ENCODE results near the gene AP4B1. TPM values are rescaled to one million over a fixed set of nuclear protein-coding genes. Genes with fewer than 3 reads are reported as not detected.

The AP4B1 gene
- total and polyA plus RNA-seq, 2 of the 13 experiments (the other 11 are each of a cell fraction or from before 2014, with no cell fraction given): 8.5 to 12.0 TPM

DNA sequence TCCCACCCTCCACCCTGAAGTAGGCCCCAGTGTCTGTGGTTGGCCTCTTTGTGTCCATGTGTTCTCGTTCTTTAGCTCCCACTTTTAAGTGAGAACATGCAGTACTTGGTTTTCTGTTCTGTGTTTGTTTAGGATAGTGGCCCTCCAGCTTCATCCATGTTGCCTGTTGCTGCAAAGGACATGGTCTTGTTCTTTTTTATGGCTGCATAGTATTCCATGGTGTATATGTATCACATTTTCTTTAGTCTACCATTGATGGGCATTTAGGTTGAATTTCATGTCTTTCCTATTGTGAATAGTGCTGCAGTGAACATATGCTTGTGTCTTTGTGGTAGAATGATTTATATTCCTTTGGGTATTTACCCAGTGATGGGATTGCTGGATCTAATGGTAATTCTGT, 30.6 kb upstream of the AP4B1 start:
- H3K79me2 ChIP-seq (ENCODE audit: insufficient read depth, low read length): peaks cover 95% of the 10 kb centered on the region
- in situ Hi-C loops (cut with HindIII; ENCODE audit: extremely low pct_ligation_motif_present, low pct_unique_long_range_greater_than_20kb) (no loop called here), intact Hi-C loops (cut with micrococcal nuclease; ENCODE audit: unreplicated experiment) (no loop called here)
- no peak overlapping the region for H2AFZ ChIP-seq (ENCODE audit: low read length)
- H3K4me2 ChIP-seq (ENCODE audit: low read depth, low read length): no peak overlapping the region
- peaks cover 24% of the 10 kb centered on the region for H4K20me1 ChIP-seq (ENCODE audit: insufficient read depth, low read length)
- H3K4me3 ChIP-seq (replicated peaks in 1 of 3; ENCODE audit: insufficient read depth in 1 of 3, low read depth in 2 of 3, low read length in 3 of 3): no peak overlapping the region
- DNase-seq (ENCODE audit: low spot score) (no peak), FAIRE-seq (no peak), ATAC-seq (no peak)
- 96% methylated on average over 1 of the region's 1 CpG for WGBS (ENCODE audit: low lambda C conversion rate)
- POLR2A ChIA-PET: no interaction called here
- H3K4me1 ChIP-seq (ENCODE audit: insufficient read depth, low read length): peaks cover 60% of the 10 kb centered on the region
- no peaks in the 10 kb centered on the region for H3K9me3 ChIP-seq (ENCODE audit: low read length)
- no peak for TF ChIP-seq ESRRA (CRISPR knock-in tag; IDR thresholded peaks at IDR 0.05; ENCODE audit: low read depth)
- TF ChIP-seq, protein P1, sequence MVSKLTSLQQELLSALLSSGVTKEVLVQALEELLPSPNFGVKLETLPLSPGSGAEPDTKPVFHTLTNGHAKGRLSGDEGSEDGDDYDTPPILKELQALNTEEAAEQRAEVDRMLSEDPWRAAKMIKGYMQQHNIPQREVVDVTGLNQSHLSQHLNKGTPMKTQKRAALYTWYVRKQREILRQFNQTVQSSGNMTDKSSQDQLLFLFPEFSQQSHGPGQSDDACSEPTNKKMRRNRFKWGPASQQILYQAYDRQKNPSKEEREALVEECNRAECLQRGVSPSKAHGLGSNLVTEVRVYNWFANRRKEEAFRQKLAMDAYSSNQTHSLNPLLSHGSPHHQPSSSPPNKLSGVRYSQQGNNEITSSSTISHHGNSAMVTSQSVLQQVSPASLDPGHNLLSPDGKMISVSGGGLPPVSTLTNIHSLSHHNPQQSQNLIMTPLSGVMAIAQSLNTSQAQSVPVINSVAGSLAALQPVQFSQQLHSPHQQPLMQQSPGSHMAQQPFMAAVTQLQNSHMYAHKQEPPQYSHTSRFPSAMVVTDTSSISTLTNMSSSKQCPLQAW (CRISPR knock-in tag; IDR thresholded peaks at IDR 0.05): no peak
- peak; percentile 51; the same call in 1 of the 2 replicates for TF ChIP-seq ZMYM3 (CRISPR knock-in tag; IDR thresholded peaks at IDR 0.05)
- CTCF ChIA-PET (ENCODE audit: low intra/inter-chr PET ratio, low total read pairs): no interaction called here
- no TSS peak for BruUV-seq (replicated peaks)
- H3K36me3 ChIP-seq (replicated peaks in 1 of 2; ENCODE audit: control insufficient read depth in 1 of 2, insufficient read depth in 2 of 2, low read length in 2 of 2): peaks cover 0 to 3% of the 10 kb centered on the region in 2 experiments; a peak in 1 of 5 replicates
- H3K9ac ChIP-seq (ENCODE audit: insufficient read depth, low read depth, low read length): no peak overlapping the region
- H3K27ac ChIP-seq (ENCODE audit: extremely low read length, insufficient read depth, low read length): no peak overlapping the region
- no peaks in the 10 kb centered on the region; a peak in 1 of 5 replicates for H3K27me3 ChIP-seq (ENCODE audit: control insufficient read depth in 1 of 2, insufficient read depth in 2 of 2, low read length in 2 of 2)

DNA sequence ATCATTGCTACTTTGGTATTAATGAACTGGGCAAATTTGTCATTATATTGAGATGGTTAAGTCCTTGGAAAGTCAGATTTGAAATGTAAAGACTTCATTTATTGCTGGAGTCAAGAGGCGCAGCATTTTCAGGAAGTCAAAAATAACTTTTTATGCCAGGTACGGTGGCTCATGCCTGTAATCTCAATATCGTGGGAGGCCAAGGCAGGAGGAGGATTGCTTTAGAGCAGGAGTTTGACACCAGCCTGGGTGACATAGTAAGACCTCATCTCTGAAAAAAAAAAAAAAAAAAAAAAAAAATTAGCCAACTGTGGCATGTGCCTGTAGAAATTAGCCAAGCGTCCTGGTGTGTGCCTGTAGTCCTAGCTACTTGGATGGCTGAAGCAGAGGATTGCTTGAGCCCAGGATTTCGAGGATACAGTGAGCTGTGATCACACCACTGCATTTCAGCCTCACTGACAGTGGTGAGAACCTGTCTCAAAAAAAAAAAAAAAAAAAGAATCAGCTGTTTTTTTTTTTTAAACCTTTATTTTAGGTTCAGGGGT, 30.0 kb upstream of the AP4B1 start:
- H3K4me1 ChIP-seq (ENCODE audit: insufficient read depth, low read length): peaks cover 59% of the 10 kb centered on the region
- FAIRE-seq (no peak), DNase-seq (ENCODE audit: low spot score) (no peak), ATAC-seq (no peak)
- peaks cover 93% of the 10 kb centered on the region for H3K79me2 ChIP-seq (ENCODE audit: insufficient read depth, low read length)
- 95% methylated on average over 5 of the region's 5 CpGs for WGBS (ENCODE audit: low lambda C conversion rate)
- CTCF ChIA-PET (ENCODE audit: low intra/inter-chr PET ratio, low total read pairs): no interaction called here
- H3K4me2 ChIP-seq (ENCODE audit: low read depth, low read length): no peak overlapping the region
- TF ChIP-seq ZNF674 (CRISPR knock-in tag; IDR thresholded peaks at IDR 0.05; ENCODE audit: low read depth): no peak
- no peak for TF ChIP-seq ZNF547 (CRISPR knock-in tag; IDR thresholded peaks at IDR 0.05)
- no peak for TF ChIP-seq ZNF354B (CRISPR knock-in tag; IDR thresholded peaks at IDR 0.05)
- no peak for TF ChIP-seq SKI (IDR thresholded peaks at IDR 0.05; ENCODE audit: partially characterized antibody)
- TF ChIP-seq, protein P2, sequence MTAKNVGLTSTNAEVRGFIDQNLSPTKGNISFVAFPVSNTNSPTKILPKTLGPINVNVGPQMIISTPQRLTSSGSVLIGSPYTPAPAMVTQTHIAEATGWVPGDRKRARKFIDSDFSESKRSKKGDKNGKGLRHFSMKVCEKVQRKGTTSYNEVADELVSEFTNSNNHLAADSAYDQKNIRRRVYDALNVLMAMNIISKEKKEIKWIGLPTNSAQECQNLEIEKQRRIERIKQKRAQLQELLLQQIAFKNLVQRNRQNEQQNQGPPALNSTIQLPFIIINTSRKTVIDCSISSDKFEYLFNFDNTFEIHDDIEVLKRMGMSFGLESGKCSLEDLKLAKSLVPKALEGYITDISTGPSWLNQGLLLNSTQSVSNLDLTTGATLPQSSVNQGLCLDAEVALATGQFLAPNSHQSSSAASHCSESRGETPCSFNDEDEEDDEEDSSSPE (CRISPR knock-in tag; IDR thresholded peaks at IDR 0.05): no peak
- TF ChIP-seq ZNF331 (CRISPR knock-in tag; IDR thresholded peaks at IDR 0.05): no peak
- TF ChIP-seq, protein P3, sequence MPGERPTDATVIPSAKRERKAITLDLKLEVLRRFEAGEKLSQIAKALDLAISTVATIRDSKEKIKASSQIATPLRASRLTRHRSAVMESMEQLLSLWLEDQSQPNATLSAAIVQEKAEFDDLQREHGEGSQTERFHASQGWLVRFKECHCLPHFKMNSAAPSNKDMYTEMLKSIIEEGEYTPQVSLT (CRISPR knock-in tag; IDR thresholded peaks at IDR 0.05; ENCODE audit: borderline replicate concordance, low read depth): no peak
- TF ChIP-seq ATF1 (CRISPR knock-in tag; IDR thresholded peaks at IDR 0.05): no peak
- no peak for TF ChIP-seq ATRX (CRISPR knock-in tag; IDR thresholded peaks at IDR 0.05; ENCODE audit: borderline replicate concordance)
- TF ChIP-seq, protein P4, sequence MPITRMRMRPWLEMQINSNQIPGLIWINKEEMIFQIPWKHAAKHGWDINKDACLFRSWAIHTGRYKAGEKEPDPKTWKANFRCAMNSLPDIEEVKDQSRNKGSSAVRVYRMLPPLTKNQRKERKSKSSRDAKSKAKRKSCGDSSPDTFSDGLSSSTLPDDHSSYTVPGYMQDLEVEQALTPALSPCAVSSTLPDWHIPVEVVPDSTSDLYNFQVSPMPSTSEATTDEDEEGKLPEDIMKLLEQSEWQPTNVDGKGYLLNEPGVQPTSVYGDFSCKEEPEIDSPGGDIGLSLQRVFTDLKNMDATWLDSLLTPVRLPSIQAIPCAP (CRISPR knock-in tag; IDR thresholded peaks at IDR 0.05; ENCODE audit: low read depth): no peak
- in situ Hi-C loops (cut with HindIII; ENCODE audit: extremely low pct_ligation_motif_present, low pct_unique_long_range_greater_than_20kb): no loop called here
- POLR2A ChIA-PET: no interaction called here
- no peaks in the 10 kb centered on the region; a peak in 1 of 5 replicates for H3K27me3 ChIP-seq (ENCODE audit: control insufficient read depth in 1 of 2, insufficient read depth in 2 of 2, low read length in 2 of 2)
- no peak overlapping the region for H2AFZ ChIP-seq (ENCODE audit: low read length)
- no peak overlapping the region for H3K9ac ChIP-seq (ENCODE audit: insufficient read depth, low read depth, low read length)
- no peak overlapping the region for H3K27ac ChIP-seq (ENCODE audit: extremely low read length, insufficient read depth, low read length)
- H4K20me1 ChIP-seq (ENCODE audit: insufficient read depth, low read length): peaks cover 23% of the 10 kb centered on the region
- BruUV-seq (replicated peaks): no TSS peak
- intact Hi-C loops (cut with micrococcal nuclease; ENCODE audit: unreplicated experiment): no loop called here
- H3K9me3 ChIP-seq (ENCODE audit: low read length): no peaks in the 10 kb centered on the region
- H3K36me3 ChIP-seq (replicated peaks in 1 of 2; ENCODE audit: control insufficient read depth in 1 of 2, insufficient read depth in 2 of 2, low read length in 2 of 2): no peaks in the 10 kb centered on the region
- no peak overlapping the region for H3K4me3 ChIP-seq (replicated peaks in 1 of 3; ENCODE audit: insufficient read depth in 1 of 3, low read depth in 2 of 3, low read length in 3 of 3)

Measured in HepG2 (cell line).